Stimulated activated memory B cell treated with anti-CD40 and anti-IgM and Interleukin-4, amounts not matched to agents 10 μg/mL and 1 μg/mL and 100 μg/mL, for 72 hours (primary cell): Measurements from ENCODE around the gene MKI67.

Experiments
- ATAC-seq: fragments of 150-1000 bp; cut with Tn5 transposase; 2 replicates; pipeline ENCODE4 v1.10.0; 2021
- H3K27ac Mint-ChIP-seq: one replicate; pipeline ENCODE4 v1.8.0; 2022; ENCODE audit warnings: mild to moderate bottlenecking, mixed read lengths
- H3K27me3 Mint-ChIP-seq: one replicate; pipeline ENCODE4 v1.8.0; 2022; ENCODE audit warnings: mixed read lengths
- H3K36me3 Mint-ChIP-seq: one replicate; pipeline ENCODE4 v1.8.0; 2022; ENCODE audit warnings: mixed read lengths
- H3K4me1 Mint-ChIP-seq: one replicate; pipeline ENCODE4 v1.8.0; 2022; ENCODE audit warnings: mixed read lengths
- H3K4me3 Mint-ChIP-seq: one replicate; pipeline ENCODE4 v1.8.0; 2022; ENCODE audit warnings: mild to moderate bottlenecking, moderate library complexity, mixed read lengths
- H3K9me3 Mint-ChIP-seq: one replicate; pipeline ENCODE4 v1.8.0; 2022; ENCODE audit warnings: mixed read lengths

MKI67 gene

GRCh38 chr10:128051548-128051947 lies 74.7 kb downstream of the MKI67 start:
- H3K27me3 Mint-ChIP-seq, result no peaks in the 10 kb centered on the region
- peaks cover 43% of the 10 kb centered on the region for H3K36me3 Mint-ChIP-seq
- H3K4me3 Mint-ChIP-seq, result no peak overlapping the region
- peaks cover 3% of the 10 kb centered on the region for H3K9me3 Mint-ChIP-seq
- H3K27ac Mint-ChIP-seq, result no peak overlapping the region
- peaks cover 43% of the 10 kb centered on the region for H3K4me1 Mint-ChIP-seq
- ATAC-seq, result no peak

GRCh38 chr10:128050936-128051335 lies 75.3 kb downstream of the MKI67 start:
- H3K36me3 Mint-ChIP-seq, result peaks cover 36% of the 10 kb centered on the region
- H3K4me1 Mint-ChIP-seq, result peaks cover 49% of the 10 kb centered on the region
- ATAC-seq, result no peak
- H3K4me3 Mint-ChIP-seq, result no peak overlapping the region
- H3K27ac Mint-ChIP-seq, result peak overlapping the region; percentile 53
- H3K9me3 Mint-ChIP-seq, result peaks cover 3% of the 10 kb centered on the region
- no peaks in the 10 kb centered on the region for H3K27me3 Mint-ChIP-seq

- Mint-ChIP-seq H3K27me3 (no peaks in the 10 kb centered on the region), H3K36me3 (peaks cover 28% of the 10 kb centered on the region), H3K4me3 (peak overlapping the region; percentile 34), H3K4me1 (peaks cover 58% of the 10 kb centered on the region), H3K27ac (no peak overlapping the region), H3K9me3 (peaks cover 3% of the 10 kb centered on the region)
- ATAC-seq, result no peak
Measured at GRCh38 chr10:128050121-128050516, 76.1 kb downstream of the MKI67 start.

- no peak overlapping the region for H3K27ac Mint-ChIP-seq
- peaks cover 24% of the 10 kb centered on the region for H3K36me3 Mint-ChIP-seq
- H3K4me3 Mint-ChIP-seq, result peak overlapping the region; percentile 87
Measured at GRCh38 chr10:128049226-128050120, 76.8 kb downstream of the MKI67 start.

GRCh38 chr10:128048819-128049210 lies 77.4 kb downstream of the MKI67 start:
- H3K27me3 Mint-ChIP-seq, result no peaks in the 10 kb centered on the region
- peaks cover 62% of the 10 kb centered on the region for H3K4me1 Mint-ChIP-seq
- H3K27ac Mint-ChIP-seq, result peak overlapping the region; percentile 85
- peaks cover 19% of the 10 kb centered on the region for H3K36me3 Mint-ChIP-seq
- peaks cover 3% of the 10 kb centered on the region for H3K9me3 Mint-ChIP-seq
- no peak for ATAC-seq
- peak overlapping the region; percentile 87 for H3K4me3 Mint-ChIP-seq

More at GRCh38 chr10:128049226-128050120, 76.8 kb downstream of the MKI67 start:
- H3K4me1 Mint-ChIP-seq, result peaks cover 62% of the 10 kb centered on the region
- H3K27me3 Mint-ChIP-seq, result no peaks in the 10 kb centered on the region
- ATAC-seq, result no peak
- peaks cover 3% of the 10 kb centered on the region for H3K9me3 Mint-ChIP-seq

GRCh38 chr10:128047991-128048818 lies 78.0 kb downstream of the MKI67 start:
- peak overlapping the region; percentile 87 for H3K4me3 Mint-ChIP-seq
- H3K4me1 Mint-ChIP-seq, result peaks cover 62% of the 10 kb centered on the region

GRCh38 chr10:128047351-128047750 lies 78.9 kb downstream of the MKI67 start:
- H3K27me3 Mint-ChIP-seq, result no peaks in the 10 kb centered on the region
- peak; percentile 98 for ATAC-seq

More at GRCh38 chr10:128047991-128048818, 78.0 kb downstream of the MKI67 start:
- peak overlapping the region; percentile 85 for H3K27ac Mint-ChIP-seq
- peaks cover 19% of the 10 kb centered on the region for H3K36me3 Mint-ChIP-seq
- ATAC-seq, result peak; percentile 14
- peaks cover 3% of the 10 kb centered on the region for H3K9me3 Mint-ChIP-seq
- no peaks in the 10 kb centered on the region for H3K27me3 Mint-ChIP-seq

GRCh38 chr10:128046953-128047290 lies 79.3 kb downstream of the MKI67 start:
- Mint-ChIP-seq H3K27ac (peak overlapping the region; percentile 85), H3K9me3 (peaks cover 3% of the 10 kb centered on the region), H3K4me1 (peaks cover 62% of the 10 kb centered on the region), H3K27me3 (no peaks in the 10 kb centered on the region), H3K36me3 (peaks cover 19% of the 10 kb centered on the region), H3K4me3 (peak overlapping the region; percentile 87)
- ATAC-seq, result no peak

More at GRCh38 chr10:128047351-128047750, 78.9 kb downstream of the MKI67 start:
- H3K9me3 Mint-ChIP-seq, result peaks cover 3% of the 10 kb centered on the region
- peak overlapping the region; percentile 85 for H3K27ac Mint-ChIP-seq
- H3K36me3 Mint-ChIP-seq, result peaks cover 19% of the 10 kb centered on the region
- peak overlapping the region; percentile 87 for H3K4me3 Mint-ChIP-seq
- peaks cover 62% of the 10 kb centered on the region for H3K4me1 Mint-ChIP-seq
